A549 (cell line): ENCODE measurements around the gene APCDD1L. TPM values are rescaled to one million over a fixed set of nuclear protein-coding genes. Genes with fewer than 3 reads are reported as not detected.

Experiments used
- ATAC-seq, 2 experiments: fragments of 200-7000 bp in 1 of 2; fragments of >200 bp in 1 of 2; cut with Nextera tagmentation in 1 of 2; cut with Tn5 transposase in 1 of 2; 3 replicates each; pipeline versions ENCODE4 v1.8.0 to v1.9.1; 2018 to 2020; ENCODE audit warnings: mild to moderate bottlenecking in 1 of 2, moderate library complexity in 1 of 2
- CTCF ChIA-PET: fragments of 300-600 bp; sonication (Branson Sonifier 250); formaldehyde crosslinking; extraction: SDS; loops from one replicate; lab custom pipeline; 2021; ENCODE audit warnings: antibody characterized with exemption, inconsistent platforms; lab: Yijun Ruan, JAX
- POLR2A ChIA-PET: fragments of 350-600 bp; formaldehyde crosslinking; extraction: SDS; loops from one replicate; lab custom pipeline; 2021; ENCODE audit warnings: antibody characterized with exemption, inconsistent platforms; lab: Yijun Ruan, JAX
- DNase-seq, 2 experiments: peaks; one replicate each; pipeline versions ENCODE4 v3.0.0 to v3.0.0-alpha.2; 2011 to 2016; ENCODE audit warnings: low read depth in 1 of 2, low spot score in 1 of 2
- FAIRE-seq: peaks from 2 replicates; lab custom pipeline; 2011; peaks lifted over from hg19 to GRCh38; lab: Jason Lieb, UNC
- H3K27ac ChIP-seq, 2 experiments: fragments of >200 bp; sonication (Bioruptor Twin); formaldehyde crosslinking; 3 replicates each; pipeline ENCODE4 v1.5.1; 2016 to 2017
- H3K4me1 ChIP-seq: fragments of >200 bp; sonication (Bioruptor Twin); formaldehyde crosslinking; 3 replicates; pipeline ENCODE4 v1.6.1; 2016
- H3K4me2 ChIP-seq: fragments of >200 bp; sonication (Bioruptor Twin); formaldehyde crosslinking; 3 replicates; pipeline ENCODE4 v1.6.1; 2016
- H3K4me3 ChIP-seq: fragments of >200 bp; sonication (Bioruptor Twin); formaldehyde crosslinking; 3 replicates; pipeline ENCODE4 v1.5.1; 2016
- H3K9me3 ChIP-seq: fragments of >200 bp; sonication (Bioruptor Twin); formaldehyde crosslinking; 3 replicates; pipeline ENCODE4 v1.6.1; 2016
- BHLHE40 ChIP-seq: IDR thresholded peaks from 2 replicates; pipeline ENCODE4 v1.6.1; 2012; ENCODE audit warnings: low read depth, low read length, inconsistent platforms
- CHD4 ChIP-seq: fragments of 200-600 bp; sonication (generic); IDR thresholded peaks from 2 replicates; pipeline ENCODE4 v1.6.1; 2016; ENCODE audit warnings: antibody characterized with exemption, mild to moderate bottlenecking, borderline replicate concordance
- EHF ChIP-seq: fragments of 250-450 bp; sonication (Bioruptor Pico); IDR thresholded peaks from 2 replicates; pipeline ENCODE4 v1.5.0; 2020; ENCODE audit warnings: mild to moderate bottlenecking
- EHMT2 ChIP-seq: fragments of 200-600 bp; sonication (generic); IDR thresholded peaks from 2 replicates; pipeline ENCODE4 v1.6.1; 2016; ENCODE audit warnings: antibody characterized with exemption, low read depth, mild to moderate bottlenecking, moderate library complexity
- FOSB ChIP-seq: fragments of 250-450 bp; sonication (Bioruptor Pico); IDR thresholded peaks from 2 replicates; pipeline ENCODE4 v1.5.0; 2020; ENCODE audit warnings: mild to moderate bottlenecking, moderate library complexity
- HDAC2 ChIP-seq: fragments of 200-600 bp; sonication (generic); IDR thresholded peaks from 2 replicates; pipeline ENCODE4 v1.6.1; 2016
- HOXB5 ChIP-seq: fragments of 250-450 bp; sonication (Bioruptor Pico); IDR thresholded peaks from 2 replicates; pipeline ENCODE4 v1.5.0; 2020; ENCODE audit warnings: mild to moderate bottlenecking, moderate library complexity
- JUN ChIP-seq, 2 experiments: fragments of >200 bp; sonication (Bioruptor Twin); formaldehyde crosslinking; IDR thresholded peaks; 2 replicates in 1 of 2; 3 replicates in 1 of 2; pipeline ENCODE4 v1.6.1; 2016 to 2017
- JUNB ChIP-seq: fragments of >200 bp; sonication (Bioruptor Twin); formaldehyde crosslinking; IDR thresholded peaks from 2 replicates; pipeline ENCODE4 v1.6.1; 2016
- MAZ ChIP-seq: fragments of 150-350 bp; IDR thresholded peaks from 2 replicates; pipeline ENCODE4 v1.6.1; 2014; ENCODE audit warnings: antibody characterized with exemption, low read depth, low read length, borderline replicate concordance
- PHF8 ChIP-seq: fragments of 200-600 bp; sonication (generic); IDR thresholded peaks from 2 replicates; pipeline ENCODE4 v1.6.1; 2016; ENCODE audit warnings: low read depth, mild to moderate bottlenecking, antibody characterized with exemption, moderate library complexity, borderline replicate concordance
- RAD21 ChIP-seq, 2 experiments: fragments of >200 bp in 1 of 2; sonication (Bioruptor Twin) in 1 of 2; formaldehyde crosslinking in 1 of 2; IDR thresholded peaks in 1 of 2; conservative IDR thresholded peaks in 1 of 2; 2 replicates in 1 of 2; 3 replicates in 1 of 2; pipeline ENCODE4 v1.6.1; 2012 to 2018; ENCODE audit warnings: inconsistent platforms in 1 of 2
- TFCP2L1 ChIP-seq: fragments of 250-450 bp; sonication (Bioruptor Pico); IDR thresholded peaks from 2 replicates; pipeline ENCODE4 v1.5.0; 2021; ENCODE audit warnings: mild to moderate bottlenecking
- ZC3H11A ChIP-seq: fragments of 450-650 bp; IDR thresholded peaks from 2 replicates; pipeline ENCODE4 v1.6.1; 2014; ENCODE audit warnings: antibody characterized with exemption, mild to moderate bottlenecking
- whole genome bisulfite sequencing: methylation state at CpG from one replicate; pipeline ENCODE4 v1.1.6; 2017; ENCODE audit errors: missing lambda C conversion rate; 5-methylcytosine and 5-hydroxymethylcytosine counted together
- polyA plus RNA-seq, 4 experiments: library from polyadenylated mRNA; depleted of rRNA in 3 of 4; stranded (reverse); fragments of >200 nt; fragmentation: RNase III in 1 of 4; extraction: RNeasy Plus Mini Kit Qiagen cat#74134 plus additional on column Dnase treatment in 1 of 4; gene quantifications; 2 replicates in 3 of 4; 3 replicates in 1 of 4; pipeline ENCODE4 v1.2.3, GENCODE V29; 2011 to 2017
- TF ChIP-seq, protein P1 (sequence below): fragments of >200 bp; sonication (Bioruptor Twin); formaldehyde crosslinking; IDR thresholded peaks from 3 replicates; pipeline ENCODE4 v1.5.1; 2016
- TF ChIP-seq, protein P2 (sequence below): fragments of >200 bp; sonication (Bioruptor Twin); formaldehyde crosslinking; IDR thresholded peaks from 2 replicates; pipeline ENCODE4 v1.6.1; 2016
- TF ChIP-seq, protein P3 (sequence below): IDR thresholded peaks from 2 replicates; pipeline ENCODE4 v1.6.1; 2012; ENCODE audit warnings: low read depth, borderline replicate concordance
- TF ChIP-seq, protein P4 (sequence below): fragments of 250-450 bp; sonication (Bioruptor Pico); IDR thresholded peaks from 2 replicates; pipeline ENCODE4 v1.5.0; 2021; ENCODE audit warnings: mild to moderate bottlenecking, moderate library complexity, borderline replicate concordance
- TF ChIP-seq, protein P5 (sequence below): IDR thresholded peaks from 2 replicates; pipeline ENCODE4 v1.6.1; 2012

The APCDD1L gene
- polyA plus RNA-seq, 2 of the 4 experiments (the other 2 are of a cell fraction) = not detected

DNA sequence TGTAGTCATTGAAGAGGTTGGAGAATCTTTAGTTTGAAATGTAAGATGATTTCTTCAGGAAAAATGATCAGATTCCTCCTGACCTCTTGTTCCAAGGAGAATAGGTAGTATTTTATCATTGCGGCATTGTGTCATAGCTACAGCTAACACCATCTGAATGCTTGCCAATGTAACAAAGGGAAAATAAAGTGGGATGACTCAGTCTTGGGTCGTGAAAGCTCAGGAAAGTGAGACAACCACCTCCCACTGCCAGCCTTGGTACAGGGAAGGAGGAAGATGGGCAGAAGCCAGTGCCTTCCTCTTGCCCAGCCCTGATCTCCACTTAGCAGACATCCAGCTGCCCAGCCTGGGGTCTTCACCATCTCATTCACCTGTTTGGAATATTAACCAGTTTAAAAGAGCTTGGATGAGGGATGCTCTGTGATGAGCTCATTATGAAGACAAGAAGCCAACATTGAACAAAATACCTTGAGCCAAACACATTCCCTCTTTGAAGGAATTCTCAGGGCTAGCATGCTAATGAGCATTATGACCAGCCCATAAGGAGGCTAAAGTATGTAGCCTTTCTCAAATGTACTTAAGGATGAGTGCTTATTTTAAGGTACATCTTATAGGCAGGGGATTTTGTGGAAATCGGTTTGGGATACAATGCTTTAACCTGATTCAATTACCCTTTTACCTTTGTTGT is 40.0 kb upstream of the APCDD1L start:
- H3K27ac ChIP-seq = no peak overlapping the region
- H3K4me2 ChIP-seq = 0 out of 3 replicates have a peak overlapping the region, but pooled peaks have one; percentile 11
- ATAC-seq = peak; percentile 57 to 75; a peak in 4 of 6 replicates
- H3K4me1 ChIP-seq = 0 out of 3 replicates have a peak, but pooled peaks cover 4% of the 10 kb centered on the region
- no peak for FAIRE-seq
- ChIA-PET CTCF (interaction anchor here (1.0 to 2.4 kb wide), 2 partner anchors 67 to 96 kb away, joined by 3 to 6 read pairs; partner anchors contain the start of gene STX16), POLR2A (no interaction called here)
- no peaks in the 10 kb centered on the region; the same call in 2 of the 3 replicates for H3K9me3 ChIP-seq
- DNase-seq = peak; percentile 21 to 22
- no peak overlapping the region for H3K4me3 ChIP-seq
- 16% methylated on average over 3 of the region's 3 CpGs for WGBS
- no peak for TF ChIP-seq ZC3H11A
- TF ChIP-seq HDAC2 = no peak
- TF ChIP-seq, protein P1, sequence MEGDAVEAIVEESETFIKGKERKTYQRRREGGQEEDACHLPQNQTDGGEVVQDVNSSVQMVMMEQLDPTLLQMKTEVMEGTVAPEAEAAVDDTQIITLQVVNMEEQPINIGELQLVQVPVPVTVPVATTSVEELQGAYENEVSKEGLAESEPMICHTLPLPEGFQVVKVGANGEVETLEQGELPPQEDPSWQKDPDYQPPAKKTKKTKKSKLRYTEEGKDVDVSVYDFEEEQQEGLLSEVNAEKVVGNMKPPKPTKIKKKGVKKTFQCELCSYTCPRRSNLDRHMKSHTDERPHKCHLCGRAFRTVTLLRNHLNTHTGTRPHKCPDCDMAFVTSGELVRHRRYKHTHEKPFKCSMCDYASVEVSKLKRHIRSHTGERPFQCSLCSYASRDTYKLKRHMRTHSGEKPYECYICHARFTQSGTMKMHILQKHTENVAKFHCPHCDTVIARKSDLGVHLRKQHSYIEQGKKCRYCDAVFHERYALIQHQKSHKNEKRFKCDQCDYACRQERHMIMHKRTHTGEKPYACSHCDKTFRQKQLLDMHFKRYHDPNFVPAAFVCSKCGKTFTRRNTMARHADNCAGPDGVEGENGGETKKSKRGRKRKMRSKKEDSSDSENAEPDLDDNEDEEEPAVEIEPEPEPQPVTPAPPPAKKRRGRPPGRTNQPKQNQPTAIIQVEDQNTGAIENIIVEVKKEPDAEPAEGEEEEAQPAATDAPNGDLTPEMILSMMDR = no peak
- TF ChIP-seq JUN (IDR thresholded peaks at IDR 0.05) = no peak
- TF ChIP-seq EHF (CRISPR knock-in tag) = no peak
- TF ChIP-seq, protein P2, sequence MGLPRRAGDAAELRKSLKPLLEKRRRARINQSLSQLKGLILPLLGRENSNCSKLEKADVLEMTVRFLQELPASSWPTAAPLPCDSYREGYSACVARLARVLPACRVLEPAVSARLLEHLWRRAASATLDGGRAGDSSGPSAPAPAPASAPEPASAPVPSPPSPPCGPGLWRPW = no peak
- no peak for TF ChIP-seq TFCP2L1 (CRISPR knock-in tag)
- no peak for TF ChIP-seq RAD21 (conservative IDR thresholded peaks at IDR 0.05 in 1 of 2, IDR thresholded peaks at IDR 0.05 in 1 of 2)
- TF ChIP-seq, protein P3, sequence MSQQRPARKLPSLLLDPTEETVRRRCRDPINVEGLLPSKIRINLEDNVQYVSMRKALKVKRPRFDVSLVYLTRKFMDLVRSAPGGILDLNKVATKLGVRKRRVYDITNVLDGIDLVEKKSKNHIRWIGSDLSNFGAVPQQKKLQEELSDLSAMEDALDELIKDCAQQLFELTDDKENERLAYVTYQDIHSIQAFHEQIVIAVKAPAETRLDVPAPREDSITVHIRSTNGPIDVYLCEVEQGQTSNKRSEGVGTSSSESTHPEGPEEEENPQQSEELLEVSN = no peak

DNA sequence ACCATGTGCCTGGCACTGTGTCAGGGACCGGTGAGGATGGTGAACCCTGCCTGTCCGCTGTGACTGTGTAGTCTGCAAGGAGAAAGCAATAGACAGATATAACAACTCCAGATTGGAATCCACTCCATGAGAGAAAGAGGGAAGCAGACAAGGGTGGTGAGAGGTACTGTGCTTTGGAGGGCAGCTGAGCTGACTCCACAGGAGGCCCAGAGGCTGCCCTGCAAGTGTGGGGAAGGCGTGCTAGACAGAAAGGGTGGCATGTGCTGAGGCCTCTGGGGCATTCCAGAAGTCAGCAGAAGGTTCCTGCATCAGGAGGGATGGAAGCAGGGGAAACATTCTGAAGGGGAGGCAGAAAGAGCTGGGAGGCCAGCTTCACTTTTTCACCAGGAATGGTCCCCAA is 39.3 kb upstream of the APCDD1L start:
- ChIA-PET CTCF (interaction anchor here (2.4 kb wide), 1 partner anchor 97 kb away, joined by 6 read pairs; the partner anchor contains the start of gene STX16), POLR2A (no interaction called here)
- FAIRE-seq (no peak), ATAC-seq (no peak), DNase-seq (no peak)
- 0 out of 3 replicates have a peak, but pooled peaks cover 4% of the 10 kb centered on the region for H3K4me1 ChIP-seq
- H3K4me2 ChIP-seq = 0 out of 3 replicates have a peak overlapping the region, but pooled peaks have one; percentile 11
- 43% methylated on average over 3 of the region's 3 CpGs for WGBS
- peak overlapping the region in 1 of 2 experiments; percentile 56; a peak in 1 of 6 replicates for H3K27ac ChIP-seq
- no peaks in the 10 kb centered on the region; the same call in 2 of the 3 replicates for H3K9me3 ChIP-seq
- TF ChIP-seq FOSB (CRISPR knock-in tag) (no peak), HOXB5 (no peak), CHD4 (no peak), EHMT2 (no peak), JUNB (no peak), BHLHE40 (no peak), MAZ (no peak), PHF8 (no peak)
- TF ChIP-seq, protein P4, sequence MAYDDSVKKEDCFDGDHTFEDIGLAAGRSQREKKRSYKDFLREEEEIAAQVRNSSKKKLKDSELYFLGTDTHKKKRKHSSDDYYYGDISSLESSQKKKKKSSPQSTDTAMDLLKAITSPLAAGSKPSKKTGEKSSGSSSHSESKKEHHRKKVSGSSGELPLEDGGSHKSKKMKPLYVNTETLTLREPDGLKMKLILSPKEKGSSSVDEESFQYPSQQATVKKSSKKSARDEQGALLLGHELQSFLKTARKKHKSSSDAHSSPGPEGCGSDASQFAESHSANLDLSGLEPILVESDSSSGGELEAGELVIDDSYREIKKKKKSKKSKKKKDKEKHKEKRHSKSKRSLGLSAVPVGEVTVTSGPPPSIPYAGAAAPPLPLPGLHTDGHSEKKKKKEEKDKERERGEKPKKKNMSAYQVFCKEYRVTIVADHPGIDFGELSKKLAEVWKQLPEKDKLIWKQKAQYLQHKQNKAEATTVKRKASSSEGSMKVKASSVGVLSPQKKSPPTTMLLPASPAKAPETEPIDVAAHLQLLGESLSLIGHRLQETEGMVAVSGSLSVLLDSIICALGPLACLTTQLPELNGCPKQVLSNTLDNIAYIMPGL (CRISPR knock-in tag) = no peak
- TF ChIP-seq, protein P5, sequence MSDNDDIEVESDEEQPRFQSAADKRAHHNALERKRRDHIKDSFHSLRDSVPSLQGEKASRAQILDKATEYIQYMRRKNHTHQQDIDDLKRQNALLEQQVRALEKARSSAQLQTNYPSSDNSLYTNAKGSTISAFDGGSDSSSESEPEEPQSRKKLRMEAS = no peak
- no peak overlapping the region for H3K4me3 ChIP-seq
